ENCODE results near the gene C2CD4D.
"Not testable (repeated sequence)": the region's sequence is repeated elsewhere in the genome, so short reads cannot be mapped to it uniquely, and the experiment has no call there.

Gene C2CD4D

GRCh38 chr1:151839457-151840403, at the start of gene C2CD4D:
Gene C2CD4D, minus strand, starts transcription at chr1:151839820. Its CDS starts 831 bp downstream, at chr1:151838989.
- Histone ChIP-seq H2AFZ (ENCODE audit: low read depth, low read length) (peak within 1 kb of the TSS; percentile 8), H3K4me1 (ENCODE audit: insufficient read depth, low read length) (peaks cover 3% of the 10 kb centered on the region), H3K27me3 (ENCODE audit: insufficient read depth, low read length) (peaks cover 66% of the 10 kb centered on the region), H3K36me3 (ENCODE audit: insufficient read depth, low read length) (no peaks in the 10 kb centered on the region), H3K9me3 (ENCODE audit: low read length) (no peaks in the 10 kb centered on the region), H3K4me3 (ENCODE audit: low read length) (peak within 1 kb of the TSS; percentile 10)

- Histone ChIP-seq H3K36me3 (ENCODE audit: insufficient read depth, low read length) (peaks cover 19% of the 10 kb centered on the region), H2AFZ (ENCODE audit: low read depth, low read length) (no peak overlapping the region), H3K4me3 (ENCODE audit: low read length) (no peak overlapping the region), H3K27me3 (ENCODE audit: insufficient read depth, low read length) (no peaks in the 10 kb centered on the region), H3K9me3 (ENCODE audit: low read length) (no peaks in the 10 kb centered on the region), H3K4me1 (ENCODE audit: insufficient read depth, low read length) (no peaks in the 10 kb centered on the region)
Measured at GRCh38 chr1:151888972-151889570, 49.5 kb upstream of the C2CD4D start.

GRCh38 chr1:151887028-151887427, 47.4 kb upstream of the C2CD4D start:
- H3K4me1 ChIP-seq (ENCODE audit: insufficient read depth, low read length), result no peaks in the 10 kb centered on the region
- H3K36me3 ChIP-seq (ENCODE audit: insufficient read depth, low read length), result peaks cover 10% of the 10 kb centered on the region
- no peaks in the 10 kb centered on the region for H3K27me3 ChIP-seq (ENCODE audit: insufficient read depth, low read length)
- H3K9me3 ChIP-seq (ENCODE audit: low read length), result no peaks in the 10 kb centered on the region
- no peak overlapping the region for H2AFZ ChIP-seq (ENCODE audit: low read depth, low read length)
- H3K4me3 ChIP-seq (ENCODE audit: low read length), result no peak overlapping the region

GRCh38 chr1:151885479-151885878, 45.9 kb upstream of the C2CD4D start:
- H3K36me3 ChIP-seq (ENCODE audit: insufficient read depth, low read length), result peaks cover 4% of the 10 kb centered on the region
- H3K4me1 ChIP-seq (ENCODE audit: insufficient read depth, low read length), result no peaks in the 10 kb centered on the region
- H3K9me3 ChIP-seq (ENCODE audit: low read length), result no peaks in the 10 kb centered on the region
- no peak overlapping the region for H2AFZ ChIP-seq (ENCODE audit: low read depth, low read length)
- H3K27me3 ChIP-seq (ENCODE audit: insufficient read depth, low read length), result no peaks in the 10 kb centered on the region
- H3K4me3 ChIP-seq (ENCODE audit: low read length), result no peak overlapping the region

GRCh38 chr1:151884879-151885278, 45.3 kb upstream of the C2CD4D start:
- H3K36me3 ChIP-seq (ENCODE audit: insufficient read depth, low read length); H3K4me3 ChIP-seq (ENCODE audit: low read length); H2AFZ ChIP-seq (ENCODE audit: low read depth, low read length); H3K27me3 ChIP-seq (ENCODE audit: insufficient read depth, low read length); H3K4me1 ChIP-seq (ENCODE audit: insufficient read depth, low read length); H3K9me3 ChIP-seq (ENCODE audit: low read length): not testable (repeated sequence)

- H3K4me1 ChIP-seq (ENCODE audit: insufficient read depth, low read length); H3K9me3 ChIP-seq (ENCODE audit: low read length); H3K4me3 ChIP-seq (ENCODE audit: low read length); H2AFZ ChIP-seq (ENCODE audit: low read depth, low read length); H3K36me3 ChIP-seq (ENCODE audit: insufficient read depth, low read length); H3K27me3 ChIP-seq (ENCODE audit: insufficient read depth, low read length): not testable (repeated sequence)
Measured at GRCh38 chr1:151884445-151884844, 44.8 kb upstream of the C2CD4D start.

GRCh38 chr1:151883898-151884297, 44.3 kb upstream of the C2CD4D start:
- H3K4me1 ChIP-seq (ENCODE audit: insufficient read depth, low read length); H2AFZ ChIP-seq (ENCODE audit: low read depth, low read length); H3K4me3 ChIP-seq (ENCODE audit: low read length); H3K36me3 ChIP-seq (ENCODE audit: insufficient read depth, low read length); H3K9me3 ChIP-seq (ENCODE audit: low read length); H3K27me3 ChIP-seq (ENCODE audit: insufficient read depth, low read length): not testable (repeated sequence)

- H3K4me1 ChIP-seq (ENCODE audit: insufficient read depth, low read length); H3K9me3 ChIP-seq (ENCODE audit: low read length); H2AFZ ChIP-seq (ENCODE audit: low read depth, low read length); H3K36me3 ChIP-seq (ENCODE audit: insufficient read depth, low read length); H3K27me3 ChIP-seq (ENCODE audit: insufficient read depth, low read length); H3K4me3 ChIP-seq (ENCODE audit: low read length): not testable (repeated sequence)
Measured at GRCh38 chr1:151882918-151883317, 43.3 kb upstream of the C2CD4D start.

GRCh38 chr1:151882466-151882865, 42.8 kb upstream of the C2CD4D start:
- Histone ChIP-seq H2AFZ (ENCODE audit: low read depth, low read length) (no peak overlapping the region), H3K9me3 (ENCODE audit: low read length) (no peaks in the 10 kb centered on the region), H3K4me3 (ENCODE audit: low read length) (no peak overlapping the region), H3K36me3 (ENCODE audit: insufficient read depth, low read length) (peaks cover 4% of the 10 kb centered on the region), H3K4me1 (ENCODE audit: insufficient read depth, low read length) (no peaks in the 10 kb centered on the region), H3K27me3 (ENCODE audit: insufficient read depth, low read length) (no peaks in the 10 kb centered on the region)

- Histone ChIP-seq H3K4me1 (ENCODE audit: insufficient read depth, low read length) (no peaks in the 10 kb centered on the region), H3K4me3 (ENCODE audit: low read length) (no peak overlapping the region), H3K9me3 (ENCODE audit: low read length) (no peaks in the 10 kb centered on the region), H3K27me3 (ENCODE audit: insufficient read depth, low read length) (no peaks in the 10 kb centered on the region), H2AFZ (ENCODE audit: low read depth, low read length) (no peak overlapping the region), H3K36me3 (ENCODE audit: insufficient read depth, low read length) (peaks cover 4% of the 10 kb centered on the region)
Measured at GRCh38 chr1:151881479-151881878, 41.9 kb upstream of the C2CD4D start.

GRCh38 chr1:151875419-151876097, 35.9 kb upstream of the C2CD4D start:
- Histone ChIP-seq H3K27me3 (ENCODE audit: insufficient read depth, low read length) (no peaks in the 10 kb centered on the region), H3K9me3 (ENCODE audit: low read length) (no peaks in the 10 kb centered on the region), H3K36me3 (ENCODE audit: insufficient read depth, low read length) (peaks cover 13% of the 10 kb centered on the region), H2AFZ (ENCODE audit: low read depth, low read length) (no peak overlapping the region), H3K4me3 (ENCODE audit: low read length) (no peak overlapping the region), H3K4me1 (ENCODE audit: insufficient read depth, low read length) (no peaks in the 10 kb centered on the region)

GRCh38 chr1:151872776-151873175, 33.2 kb upstream of the C2CD4D start:
- H3K4me1 ChIP-seq (ENCODE audit: insufficient read depth, low read length); H3K27me3 ChIP-seq (ENCODE audit: insufficient read depth, low read length); H3K4me3 ChIP-seq (ENCODE audit: low read length); H2AFZ ChIP-seq (ENCODE audit: low read depth, low read length); H3K9me3 ChIP-seq (ENCODE audit: low read length): not testable (repeated sequence)
- H3K36me3 ChIP-seq (ENCODE audit: insufficient read depth, low read length), result peaks cover 13% of the 10 kb centered on the region

GRCh38 chr1:151871284-151872030, 31.8 kb upstream of the C2CD4D start:
- Histone ChIP-seq H3K27me3 (ENCODE audit: insufficient read depth, low read length) (no peaks in the 10 kb centered on the region), H3K4me3 (ENCODE audit: low read length) (no peak overlapping the region), H3K4me1 (ENCODE audit: insufficient read depth, low read length) (no peaks in the 10 kb centered on the region), H3K36me3 (ENCODE audit: insufficient read depth, low read length) (peaks cover 13% of the 10 kb centered on the region), H3K9me3 (ENCODE audit: low read length) (no peaks in the 10 kb centered on the region), H2AFZ (ENCODE audit: low read depth, low read length) (no peak overlapping the region)

Data from neuron (in vitro differentiated cells).